Renal cortex interstitium (tissue), 15 donors: ENCODE data around the gene TMEM273. TPM values are rescaled to one million over a fixed set of nuclear protein-coding genes. Genes with fewer than 3 reads are reported as not detected.
A peak's percentile ranks its signal among the peaks of the same experiment; 100 is the strongest.

Source experiments
- DNase-seq, 11 donors: peaks; one replicate each; pipeline ENCODE4 v3.0.0-alpha.2; 2013; ENCODE audit warnings: low read depth in 9 of 11, low spot score in 4 of 11; ENCODE audit errors: extremely low read depth in 1 of 11
- long read RNA-seq, 16 experiments: transcript quantifications; one replicate each; lab custom pipeline, GENCODE V29; 2026
- polyA plus RNA-seq, 3 donors: library from polyadenylated mRNA; unstranded; fragments of 120-200 nt; gene quantifications; one replicate each; pipeline ENCODE4 v1.2.1, GENCODE V29; 2013; ENCODE audit not compliant: insufficient read length in 3 of 3

The TMEM273 gene, protein sequence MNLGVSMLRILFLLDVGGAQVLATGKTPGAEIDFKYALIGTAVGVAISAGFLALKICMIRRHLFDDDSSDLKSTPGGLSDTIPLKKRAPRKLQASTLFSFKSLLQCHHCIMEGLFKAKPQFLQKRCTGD
- 1 to 10 TPM; 2.1 to 3.1 (median 2.7) TPM for polyA plus RNA-seq
- long read RNA-seq, donor 1, result 0 reads
- long read RNA-seq, donor 2, partial matches to known transcripts, result 0 of 1 reads
- long read RNA-seq, donor 2, other reads (novel, unspliced or antisense), result 0 of 1 reads
- long read RNA-seq, donor 3, partial matches to known transcripts, result 0 of 1 reads
- long read RNA-seq, donor 3, other reads (novel, unspliced or antisense), result 0 of 1 reads
- long read RNA-seq, donor 4, result 0 reads
- long read RNA-seq, donor 5, result 0 reads
- long read RNA-seq, donor 6, result 0 reads
- long read RNA-seq, donor 7, result 0 reads
- long read RNA-seq, donor 8, partial matches to known transcripts, result 0 of 2 reads
- long read RNA-seq, donor 8, other reads (novel, unspliced or antisense), result 0 of 2 reads
- long read RNA-seq, donor 9, result 0 reads
- long read RNA-seq, donor 10, result 0 reads
- long read RNA-seq, donor 11, result 0 reads
- long read RNA-seq, donor 12, result 0 reads
- long read RNA-seq, donor 13, result 0 reads
- long read RNA-seq, donor 14, result 0 reads
- long read RNA-seq, donor 15, result 0 reads
- long read RNA-seq, donor 16, result 0 reads

DNA sequence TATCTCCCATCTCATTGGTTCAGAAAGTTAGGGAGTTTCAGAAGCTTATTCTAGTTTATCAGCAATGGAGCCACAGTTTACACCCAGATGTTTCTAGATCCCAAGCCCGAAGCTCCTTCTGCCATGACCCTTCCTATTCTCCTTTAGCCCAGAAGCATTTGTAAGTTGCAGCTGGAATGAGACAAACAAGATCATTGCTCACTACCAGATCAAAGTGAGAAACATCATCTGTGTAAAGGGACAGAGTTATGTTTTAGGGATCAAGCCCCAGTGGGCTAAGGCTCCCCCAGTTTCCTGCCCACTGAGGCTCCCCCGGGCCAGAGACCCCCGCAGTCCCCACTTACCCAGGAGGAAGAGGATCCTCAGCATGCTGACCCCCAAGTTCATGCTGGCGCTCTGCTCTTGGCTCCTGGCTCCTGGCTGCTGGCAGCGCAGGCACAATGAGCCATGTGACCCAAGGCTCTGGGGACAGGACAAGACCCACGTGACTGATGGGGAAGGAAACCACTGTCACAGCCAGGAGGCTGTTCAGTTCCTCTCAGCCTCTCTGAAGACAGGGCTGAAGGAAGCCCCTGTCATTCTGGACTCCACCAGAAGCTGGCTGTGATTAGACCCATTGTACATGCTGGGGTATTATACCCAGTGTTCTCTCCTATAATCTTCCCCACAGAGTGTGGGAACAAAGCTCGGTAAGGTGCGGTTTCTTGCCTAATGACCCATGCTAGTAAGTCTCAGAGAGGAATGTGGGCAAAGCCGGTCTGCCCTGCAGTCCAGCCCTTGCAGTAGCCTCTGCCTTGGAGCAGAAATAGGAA is at the start of gene TMEM273:
Gene TMEM273, minus strand, starts transcription at position 442 of the 812 bp plus-strand sequence. Its CDS starts 55 bp downstream, at position 387.
- peak in 2 of 11 donors; percentile 16 to 33 for DNase-seq

DNA sequence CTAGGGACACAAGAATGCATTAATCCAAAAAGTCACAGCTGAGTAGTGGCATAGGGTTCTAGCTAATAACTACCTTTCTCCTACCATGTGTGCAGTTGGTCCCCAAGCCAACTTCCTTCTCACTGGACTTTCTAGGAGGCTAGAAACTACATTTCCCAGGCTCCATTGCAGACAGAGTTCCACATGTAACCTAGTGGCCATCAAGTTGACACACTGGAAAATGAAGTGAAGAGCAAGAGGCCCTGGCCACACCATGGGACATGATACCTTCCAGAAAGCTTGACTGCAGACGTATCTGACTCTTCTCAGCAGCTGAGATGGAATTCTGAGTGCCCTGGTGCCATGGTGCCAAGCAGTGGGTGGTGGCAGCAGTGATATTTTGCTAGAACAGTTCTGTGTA is 49.8 kb upstream of the TMEM273 start:
- no peak for DNase-seq

DNA sequence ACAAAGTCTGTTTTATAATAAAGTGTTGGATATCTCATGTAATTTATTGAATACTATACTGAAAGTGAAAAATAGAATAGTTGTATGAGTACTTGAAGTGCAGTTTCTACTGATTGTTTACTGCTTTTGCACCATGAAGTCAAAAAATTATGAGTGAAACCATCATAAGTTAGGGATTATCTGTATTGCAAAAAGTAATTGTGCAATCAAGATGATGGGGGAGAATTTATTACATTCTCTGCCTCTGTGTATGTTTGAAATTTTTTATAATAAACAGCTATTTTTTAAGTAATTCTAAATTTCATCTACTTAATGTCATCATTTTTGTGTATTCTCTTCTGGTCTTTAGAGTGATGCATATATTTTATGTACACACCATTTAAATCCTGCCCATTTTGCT is 47.2 kb upstream of the TMEM273 start:
- no peak for DNase-seq

DNA sequence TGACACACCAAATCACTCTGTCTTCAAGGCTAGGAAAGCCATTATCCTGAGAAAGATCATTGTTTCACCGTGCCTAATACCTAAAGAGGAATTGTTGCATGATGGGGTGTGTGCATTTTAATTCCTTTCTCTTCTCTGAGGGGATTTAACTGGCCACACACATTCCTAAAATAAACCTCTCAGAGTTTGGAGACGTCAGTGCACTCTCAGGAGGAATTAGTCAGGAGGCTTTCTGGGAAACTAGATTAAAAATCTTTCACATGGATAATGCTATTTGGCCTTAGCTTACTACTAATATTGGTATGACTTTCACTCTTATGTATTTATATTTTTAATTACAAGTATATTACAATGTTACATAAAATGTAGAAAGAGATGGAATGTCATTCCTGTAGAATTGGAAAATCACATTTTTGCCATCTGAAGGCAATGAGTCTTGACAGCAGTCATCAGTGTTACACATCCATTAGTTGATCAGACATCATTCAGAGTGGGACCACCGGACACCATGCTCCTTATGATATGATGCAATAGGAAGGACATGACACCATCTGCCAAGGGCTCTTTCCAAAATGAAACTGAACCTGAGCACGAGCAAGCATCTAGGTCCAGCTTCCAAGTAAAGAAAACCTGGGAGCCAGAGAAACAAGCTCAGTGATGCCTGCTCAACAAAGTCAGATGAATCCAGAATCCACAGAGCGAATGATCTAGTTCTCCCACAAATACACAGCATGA is 43.1 kb upstream of the TMEM273 start:
- DNase-seq, result no peak

DNA sequence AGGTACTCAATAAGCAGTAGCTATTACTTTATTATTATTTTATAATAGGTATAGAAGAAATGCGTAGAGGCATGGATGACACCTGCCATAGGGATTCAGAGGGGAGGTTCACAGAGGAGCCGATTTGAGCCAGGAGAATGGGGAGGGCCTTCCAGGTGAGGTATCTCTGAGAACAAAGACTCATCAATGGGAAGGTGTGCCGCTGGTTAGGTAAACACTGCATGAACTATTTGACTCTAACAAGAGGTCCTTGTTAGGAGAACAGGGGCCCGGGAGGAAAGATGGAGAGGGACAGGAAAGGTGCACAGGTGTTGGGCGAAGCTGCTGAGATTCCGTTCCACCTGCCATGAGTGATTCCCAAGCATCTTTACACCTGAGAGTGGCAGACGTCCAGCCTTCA is 41.8 kb upstream of the TMEM273 start:
- no peak for DNase-seq

DNA sequence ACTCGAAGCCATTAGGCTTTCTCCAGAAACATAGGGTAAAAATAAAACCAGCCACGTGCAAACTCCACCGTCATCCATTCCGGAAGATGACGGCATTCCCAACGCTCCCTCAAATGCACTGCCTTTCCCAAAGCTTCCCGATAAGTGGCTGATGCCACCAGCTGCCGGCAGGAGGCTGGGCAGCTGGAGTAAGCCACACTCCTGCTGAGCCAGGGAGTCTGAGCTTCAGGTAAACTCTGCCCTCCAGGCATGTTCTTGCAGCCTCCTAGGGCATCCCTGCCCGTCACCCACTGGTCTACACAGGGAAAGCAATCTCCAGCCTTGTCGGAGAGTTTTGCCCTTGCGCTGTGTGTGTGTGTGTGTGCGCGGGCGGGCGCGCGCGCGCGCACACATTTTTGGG is 40.5 kb upstream of the TMEM273 start:
- no peak for DNase-seq

DNA sequence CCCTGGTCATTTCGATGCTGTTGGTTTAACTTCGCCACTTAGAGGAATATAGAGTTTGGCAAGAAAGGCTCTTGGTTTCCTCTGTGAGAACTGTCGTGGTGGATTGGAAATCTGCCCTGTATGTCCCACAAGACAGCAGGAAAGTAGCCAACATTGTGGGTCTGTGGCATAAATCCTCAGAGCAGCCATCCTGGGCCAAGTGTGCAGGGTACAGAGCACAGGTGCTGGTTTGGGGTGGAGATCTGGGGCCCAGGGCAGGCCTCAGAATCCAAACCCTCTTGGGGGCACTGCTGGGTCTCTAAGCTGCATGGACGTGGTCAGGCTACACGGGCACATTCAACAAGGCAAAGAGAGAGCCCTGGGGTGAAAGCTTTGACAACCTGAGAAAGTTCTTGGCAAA is 39.2 kb upstream of the TMEM273 start:
- no peak for DNase-seq

DNA sequence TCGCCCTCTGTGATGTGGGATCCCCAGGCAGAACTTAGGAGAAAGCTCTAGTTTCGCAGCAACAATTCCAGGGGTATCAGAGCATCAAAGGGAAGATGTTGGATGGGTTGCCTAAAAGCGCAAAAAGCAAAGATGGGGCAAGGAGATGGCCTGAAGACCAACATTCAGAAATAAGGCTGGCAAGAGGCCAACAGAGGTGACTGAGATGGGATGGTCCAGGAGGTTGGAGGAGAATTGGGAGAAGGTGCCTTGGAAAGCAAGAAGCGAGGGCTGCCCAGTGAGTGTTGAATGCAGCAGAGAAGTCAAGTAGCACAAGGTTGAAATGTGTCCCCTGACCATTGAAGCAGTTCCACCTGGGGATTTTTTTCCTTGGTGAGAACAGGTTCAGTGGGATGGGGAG is 38.4 kb upstream of the TMEM273 start:
- DNase-seq, result no peak

DNA sequence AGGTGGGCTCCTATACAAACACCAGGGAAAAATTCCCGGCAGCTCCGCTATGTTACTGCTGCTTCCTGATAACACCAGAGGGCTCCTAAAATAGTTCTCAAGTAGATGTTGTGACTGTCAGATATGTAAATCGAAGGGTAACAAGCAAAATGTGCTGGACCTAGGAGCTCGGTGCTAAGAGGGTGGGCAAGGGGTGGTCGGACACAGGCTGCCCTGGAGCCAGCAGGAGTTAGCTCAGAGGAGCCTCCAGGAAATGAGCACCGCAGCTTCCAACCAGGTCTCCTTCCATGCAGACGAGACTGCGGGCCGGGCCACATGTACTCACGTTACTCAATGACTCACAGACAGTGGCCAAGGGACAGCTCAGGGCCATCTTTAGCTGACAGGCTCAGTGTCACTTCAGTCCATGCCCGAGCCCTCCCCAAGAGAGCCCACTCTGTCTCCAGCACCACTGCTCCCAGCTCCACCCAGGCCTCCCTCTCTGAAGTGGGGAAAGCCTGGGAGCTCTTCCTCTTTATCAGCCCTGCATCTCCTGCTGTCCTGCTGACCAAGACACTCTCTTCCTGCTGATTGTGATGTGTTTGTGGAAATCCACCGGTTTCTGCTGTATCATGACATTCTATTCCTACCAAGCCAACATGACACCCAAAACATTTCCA is 37.2 kb upstream of the TMEM273 start:
- no peak for DNase-seq

DNA sequence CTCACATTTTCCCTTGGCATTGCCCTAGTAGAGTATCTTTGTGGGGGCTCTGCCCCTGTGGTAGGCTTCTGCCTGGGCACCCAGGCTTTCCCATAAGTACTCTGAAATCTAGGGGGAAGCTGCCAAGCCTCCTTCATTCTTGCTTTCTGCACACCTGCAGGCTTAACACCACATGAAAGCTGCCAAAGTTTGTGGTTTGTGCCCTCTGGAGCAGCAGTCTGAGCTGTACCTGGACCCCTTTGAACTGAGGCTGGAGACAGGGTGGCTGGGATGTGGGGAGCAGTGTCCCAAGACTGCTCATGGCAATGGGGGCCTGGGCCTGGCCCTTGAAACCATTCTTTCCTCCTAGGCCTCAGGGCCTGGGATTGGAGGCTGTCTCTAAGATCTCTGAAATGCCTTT is 35.0 kb upstream of the TMEM273 start:
- DNase-seq, result no peak

DNA sequence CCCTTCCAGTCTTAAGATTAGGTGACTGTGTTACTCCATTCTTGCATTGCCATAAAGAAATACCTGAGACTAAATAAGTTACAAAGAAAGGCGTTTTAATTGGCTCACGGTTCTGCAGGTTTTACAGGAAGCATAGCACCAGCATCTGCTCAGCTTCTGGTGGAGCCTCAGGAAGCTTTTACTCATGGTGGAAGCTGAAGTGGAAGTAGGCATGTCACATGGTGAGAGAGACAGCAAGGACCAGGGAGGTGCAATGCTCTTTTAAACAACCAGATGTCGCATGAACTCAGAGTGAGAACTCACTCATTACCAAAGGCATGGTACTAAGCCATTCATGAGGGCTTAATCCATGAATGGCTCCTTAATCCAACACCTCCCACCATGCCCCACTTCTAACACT is 34.0 kb upstream of the TMEM273 start:
- no peak for DNase-seq

DNA sequence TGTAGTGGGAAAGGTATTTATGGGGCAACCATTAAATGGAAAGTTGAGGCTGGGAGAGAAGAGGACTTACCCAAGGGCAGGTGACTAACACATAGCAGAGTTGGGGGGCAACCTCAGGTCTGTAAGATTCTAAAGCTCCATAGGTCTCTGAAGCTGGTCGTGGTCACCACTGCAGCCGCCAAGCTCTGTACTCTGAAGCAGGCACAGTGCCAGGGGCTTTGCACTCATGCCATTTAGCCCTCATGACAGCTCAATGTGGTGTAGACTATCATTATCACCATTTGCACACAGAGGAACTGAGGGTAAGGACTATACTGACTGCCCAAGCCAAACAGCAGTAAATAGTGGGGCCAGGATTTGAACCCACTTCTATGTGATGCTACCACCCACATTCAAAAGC is 32.5 kb upstream of the TMEM273 start:
- DNase-seq, result no peak

DNA sequence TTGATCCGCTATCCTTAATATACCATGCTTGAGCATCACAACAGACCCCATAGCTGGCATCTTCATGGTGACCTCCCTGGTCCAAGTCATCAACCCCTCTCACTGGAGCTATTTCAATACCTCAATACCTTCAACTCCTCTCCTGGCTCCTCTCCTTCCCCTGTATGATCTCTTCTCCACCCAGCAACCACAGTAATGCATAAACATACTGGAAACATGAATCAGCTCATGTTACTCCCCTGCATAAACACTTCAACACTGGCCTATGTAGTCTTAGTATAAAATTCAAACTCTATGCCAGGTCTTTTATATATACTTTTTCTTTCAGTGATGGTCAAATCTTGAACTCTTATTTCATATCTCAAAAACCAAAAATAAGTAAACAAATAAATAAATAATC is 31.8 kb upstream of the TMEM273 start:
- DNase-seq, result no peak

DNA sequence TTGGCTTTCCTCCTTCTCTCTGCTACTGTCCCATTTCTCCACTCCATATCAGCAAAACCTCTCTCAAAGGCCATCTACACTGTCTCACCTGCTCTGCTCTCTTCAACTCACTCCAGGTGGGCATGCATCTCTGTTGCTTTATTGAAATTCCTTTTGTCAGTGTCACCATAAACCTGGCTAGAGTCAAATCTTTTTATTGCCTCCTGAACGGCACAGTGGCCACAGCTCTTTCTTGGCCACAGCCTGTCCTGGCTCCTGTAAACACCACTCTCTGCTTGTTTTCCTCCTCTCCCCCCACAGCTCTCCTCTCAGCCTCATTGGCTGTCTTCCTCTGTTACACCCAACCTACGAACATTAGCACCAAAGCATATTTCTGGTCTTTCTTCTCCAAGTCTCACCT is 31.1 kb upstream of the TMEM273 start:
- no peak for DNase-seq

DNA sequence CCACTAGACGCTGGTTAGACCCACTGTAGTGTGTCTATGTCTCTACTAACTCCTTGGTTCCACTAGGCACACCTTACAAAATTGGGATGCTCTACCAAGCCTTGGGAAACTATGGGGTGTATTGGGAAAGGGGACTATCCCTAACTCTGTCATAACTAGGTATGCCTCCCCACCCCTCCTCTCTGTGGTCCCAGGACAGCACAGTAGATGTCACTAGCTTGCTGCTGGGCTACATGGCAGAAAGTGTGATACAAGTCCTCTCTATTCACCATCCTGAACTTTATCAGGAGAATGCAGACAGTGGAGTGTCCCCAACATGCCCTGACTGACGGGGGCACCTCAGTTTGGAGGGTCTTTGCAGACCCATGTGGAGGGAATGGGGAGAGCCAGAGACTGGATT is 30.3 kb upstream of the TMEM273 start:
- DNase-seq, result no peak

DNA sequence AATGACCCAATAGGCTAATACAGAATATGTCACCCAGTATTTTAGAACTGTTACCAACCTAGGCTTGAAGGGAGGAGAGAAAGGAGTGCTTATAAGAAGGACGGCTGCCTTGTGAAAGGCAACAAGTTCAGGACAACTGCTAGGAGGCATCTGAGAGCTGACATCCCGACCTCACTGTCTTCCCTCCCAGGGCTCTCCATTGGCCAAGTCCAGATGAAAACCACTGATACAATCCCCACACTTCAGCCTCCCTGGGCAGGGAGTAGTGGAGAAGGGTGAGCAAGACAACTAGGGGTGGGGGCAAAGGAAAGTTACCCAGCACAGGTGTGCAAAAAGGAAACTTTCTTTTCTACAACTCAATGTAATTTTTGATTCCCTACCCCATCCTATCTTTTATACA is 29.5 kb upstream of the TMEM273 start:
- no peak for DNase-seq

DNA sequence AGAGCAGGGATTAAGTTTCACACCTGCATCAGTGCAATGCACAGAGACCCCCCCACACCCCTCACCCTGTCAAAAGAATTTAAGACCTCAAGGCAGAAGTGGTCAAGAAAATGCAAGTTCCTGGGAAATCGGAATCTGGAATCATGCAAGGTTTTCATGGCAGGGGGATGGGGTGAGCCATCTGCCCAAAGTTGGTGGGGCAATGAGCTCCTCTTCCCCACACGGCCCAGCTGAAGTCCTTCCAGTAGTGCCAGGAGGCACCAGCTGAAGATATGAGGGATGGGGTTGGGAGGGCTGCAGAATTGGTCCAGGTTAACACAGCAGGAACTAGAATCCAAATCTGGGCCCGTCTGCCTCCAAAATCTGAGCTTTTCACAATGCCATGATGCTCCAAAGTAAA is 25.0 kb upstream of the TMEM273 start:
- DNase-seq, result no peak

DNA sequence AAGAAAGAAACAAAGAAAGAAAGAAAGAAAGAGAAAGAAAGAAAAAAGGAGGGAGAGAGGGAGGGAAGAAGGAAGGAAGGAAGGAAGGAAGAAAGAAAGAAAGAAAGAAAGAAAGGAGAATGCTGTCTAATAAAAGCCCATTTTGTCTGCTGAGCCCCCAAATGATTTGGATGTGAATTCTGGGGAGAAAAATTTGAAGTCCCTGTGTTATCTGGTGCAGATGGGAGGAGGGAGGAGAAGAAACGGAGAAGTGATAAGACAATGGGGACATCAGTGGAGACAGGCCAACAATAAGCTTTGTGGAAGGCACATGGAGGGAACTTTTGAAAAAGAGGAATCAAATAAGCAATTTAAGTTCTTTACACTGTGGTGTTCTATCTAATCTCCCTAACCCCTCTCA is 24.6 kb upstream of the TMEM273 start:
- no peak for DNase-seq

DNA sequence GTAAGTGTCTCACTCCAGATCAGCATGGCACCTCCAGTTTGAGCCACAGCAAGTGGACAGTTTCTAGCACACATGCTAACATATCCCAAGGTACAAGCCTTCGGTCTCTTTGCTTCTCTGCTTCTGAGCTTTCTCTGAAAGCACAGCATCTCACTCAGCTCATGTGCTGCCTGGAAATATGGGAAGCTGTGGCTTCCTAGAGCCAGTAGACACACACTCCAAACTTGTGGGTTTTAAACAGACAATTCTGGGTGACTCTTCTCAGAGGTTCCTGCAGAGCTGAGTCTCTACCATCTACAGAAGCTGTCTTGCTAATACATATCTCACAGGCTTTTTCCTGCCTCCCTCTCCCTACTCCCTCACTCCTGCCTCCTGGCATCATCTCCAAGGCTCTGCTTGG is 23.9 kb upstream of the TMEM273 start:
- no peak for DNase-seq
